GM19193 (cell line): ENCODE results near the gene IRAG1.

Experiments used
- POLR2A ChIP-seq: IDR thresholded peaks from 4 replicates; pipeline ENCODE4 v1.6.1; 2011; ENCODE audit not compliant: insufficient read depth, insufficient read length; ENCODE audit errors: extremely low read depth

Gene IRAG1

DNA sequence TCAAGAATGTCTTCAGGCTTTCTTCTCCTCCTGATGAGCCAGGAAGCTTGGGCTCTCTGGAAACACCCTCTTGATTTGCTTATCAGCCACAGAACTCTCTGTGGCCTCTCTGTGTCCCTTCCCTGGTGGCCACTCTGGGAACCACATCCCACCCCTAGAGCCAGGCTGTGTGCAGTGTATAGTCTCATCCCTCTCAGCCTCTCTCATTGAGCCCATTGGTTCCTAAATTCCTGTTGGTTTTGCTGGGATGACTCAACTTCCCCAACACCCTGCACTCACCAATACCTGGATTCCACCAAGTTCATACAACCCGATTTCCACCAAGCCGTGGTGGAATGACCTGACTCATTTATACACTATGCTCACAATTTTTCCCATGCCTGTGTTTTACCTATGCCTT lies 5.2 kb downstream of the IRAG1 start:
- no peak for TF ChIP-seq POLR2A

DNA sequence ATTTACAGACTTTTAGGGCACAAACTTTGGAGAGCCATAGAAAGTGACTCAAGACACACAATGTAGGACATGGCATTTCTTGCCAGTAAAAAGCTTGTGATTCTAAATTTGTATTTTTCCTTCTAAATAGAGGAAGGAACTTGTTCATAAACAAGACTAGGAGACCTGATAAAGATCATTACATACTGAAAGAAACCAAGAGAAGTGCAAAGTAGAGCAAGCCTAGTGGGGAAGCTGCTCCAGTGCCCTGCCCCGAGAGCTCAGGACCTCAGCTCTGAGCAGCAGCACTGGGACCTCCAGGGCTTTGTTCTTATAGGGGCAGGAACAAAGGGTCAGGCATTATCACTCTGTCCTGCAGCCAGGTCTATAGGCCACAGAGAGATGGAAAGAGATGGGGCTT lies 7.2 kb downstream of the IRAG1 start:
- no peak for TF ChIP-seq POLR2A

DNA sequence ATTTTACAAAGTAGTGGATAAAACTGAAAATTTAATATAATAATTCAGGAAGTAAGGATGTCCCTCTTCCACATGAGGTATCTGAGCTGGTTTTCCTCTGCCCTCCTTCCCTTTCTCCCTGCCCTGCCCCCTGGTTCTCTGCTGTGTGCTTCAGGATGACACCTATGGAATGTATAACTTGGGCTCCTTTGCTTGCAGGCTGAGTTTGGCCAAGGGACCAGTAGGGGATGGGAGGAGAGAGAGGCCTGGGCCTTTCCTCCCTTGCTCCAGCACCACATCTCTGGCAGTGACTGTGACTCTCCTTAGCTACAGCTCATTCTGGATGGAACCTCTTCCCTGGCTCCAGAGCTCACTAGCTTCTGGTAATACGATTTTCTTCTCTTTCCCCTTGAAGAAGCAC lies 10.1 kb downstream of the IRAG1 start:
- no peak for TF ChIP-seq POLR2A

GRCh38 chr11:10680956-10681487 lies 12.5 kb downstream of the IRAG1 start:
- no peak for TF ChIP-seq POLR2A

- TF ChIP-seq POLR2A, result no peak
These were observed 13.9 kb downstream of the IRAG1 start for GRCh38 chr11:10679644-10680043.

DNA sequence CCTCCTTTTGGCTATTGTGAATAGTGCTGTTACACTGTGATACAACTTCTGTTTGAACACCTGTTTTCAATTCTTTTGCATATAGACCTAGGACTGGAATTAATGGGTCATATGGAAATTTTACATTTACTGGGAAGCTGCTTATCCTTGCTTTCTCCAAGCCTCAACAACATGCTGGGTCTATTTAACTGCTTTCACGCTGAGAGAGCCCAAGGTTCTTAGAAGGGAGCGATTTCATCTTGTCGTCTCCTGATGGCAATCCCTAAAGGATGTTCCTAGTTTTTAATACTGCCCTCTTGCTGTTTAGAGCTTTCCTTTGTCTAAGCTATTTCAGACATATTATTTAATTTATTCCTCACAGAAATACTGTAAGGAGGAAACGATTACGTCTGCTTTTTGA lies 15.5 kb downstream of the IRAG1 start:
- no peak for TF ChIP-seq POLR2A

- no peak for TF ChIP-seq POLR2A
These were observed 16.6 kb downstream of the IRAG1 start for GRCh38 chr11:10676919-10677318.

GRCh38 chr11:10674911-10675440 lies 18.6 kb downstream of the IRAG1 start:
- TF ChIP-seq POLR2A, result no peak

- no peak for TF ChIP-seq POLR2A
These were observed 19.1 kb downstream of the IRAG1 start for GRCh38 chr11:10674440-10674855.

DNA sequence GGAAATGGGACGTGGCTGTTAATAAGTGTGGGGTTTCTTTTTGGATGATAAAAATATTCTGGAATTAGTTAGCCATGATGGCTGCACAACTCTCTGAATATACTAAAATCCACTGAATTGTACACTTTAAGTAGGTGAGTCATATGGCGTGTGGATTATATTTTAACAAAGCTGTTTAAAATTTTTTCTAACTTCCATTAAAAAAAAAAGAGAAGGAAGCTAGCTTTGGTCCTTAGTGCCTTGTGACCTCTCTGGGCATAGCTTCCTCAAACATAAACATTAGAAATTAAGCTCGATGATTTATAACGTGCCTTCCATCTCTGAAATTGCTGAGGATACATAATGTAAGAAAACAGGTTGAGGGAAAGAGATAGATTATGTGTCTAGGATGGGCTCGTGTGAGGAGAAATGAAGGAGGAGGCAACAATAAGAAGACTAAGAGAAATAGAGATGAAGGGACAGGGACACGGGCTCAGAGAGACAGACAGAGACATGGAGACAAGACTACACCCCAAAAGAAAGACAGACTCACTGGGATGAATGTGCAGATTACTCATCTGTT lies 20.0 kb downstream of the IRAG1 start:
- TF ChIP-seq POLR2A, result no peak

GRCh38 chr11:10670099-10670498 lies 23.5 kb downstream of the IRAG1 start:
- no peak for TF ChIP-seq POLR2A

- no peak for TF ChIP-seq POLR2A
These were observed 24.1 kb downstream of the IRAG1 start for GRCh38 chr11:10669258-10670033.

DNA sequence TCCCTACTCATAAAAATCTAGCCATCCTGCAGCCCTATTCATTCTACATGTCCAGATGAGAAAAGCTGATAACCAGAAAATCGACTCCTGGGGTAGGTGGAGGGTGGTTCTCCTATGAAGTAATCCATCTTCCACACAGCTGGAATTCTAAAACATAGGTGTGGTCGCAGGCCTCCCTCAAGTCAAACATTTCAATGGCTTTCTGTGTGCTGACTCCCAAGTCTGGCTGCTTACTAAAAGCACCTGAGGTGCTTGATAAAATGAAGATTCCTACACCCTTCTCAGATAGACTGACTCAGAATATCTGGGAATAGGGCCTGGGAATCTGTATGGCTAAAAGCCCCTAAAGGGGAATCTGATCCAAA lies 26.1 kb downstream of the IRAG1 start:
- no peak for TF ChIP-seq POLR2A

- no peak for TF ChIP-seq POLR2A
These were observed 26.7 kb downstream of the IRAG1 start for GRCh38 chr11:10666556-10667520.

DNA sequence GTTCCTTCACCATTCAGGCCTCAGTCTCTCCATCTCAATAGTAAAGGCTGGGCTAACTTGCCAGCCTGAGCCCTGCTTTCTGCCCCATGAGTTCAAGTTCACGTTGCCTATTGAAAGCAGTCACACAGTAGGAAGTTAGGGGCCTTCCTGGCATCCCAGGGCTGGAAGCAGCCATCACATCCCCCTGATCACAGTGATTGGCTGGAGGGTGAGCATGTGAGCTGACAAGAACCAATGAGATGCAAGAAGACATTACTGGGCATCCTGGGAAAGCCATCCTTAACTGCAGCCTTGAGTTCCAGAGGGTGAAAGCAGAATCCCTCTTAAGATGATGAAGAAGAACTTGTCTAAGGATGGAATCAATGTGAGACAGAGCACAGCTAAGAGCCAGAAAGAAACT lies 29.1 kb downstream of the IRAG1 start:
- no peak for TF ChIP-seq POLR2A
